H9 (cell line): ENCODE results near the gene FAM200C. TPM values are rescaled to one million over a fixed set of nuclear protein-coding genes. Genes with fewer than 3 reads are reported as not detected.

Experiments used
- DNase-seq: peaks from one replicate; pipeline ENCODE4 v3.0.0-alpha.2; 2017
- H2AFZ ChIP-seq: one replicate; pipeline ENCODE4 v1.6.1; 2013; ENCODE audit warnings: mild to moderate bottlenecking, low read length, control low read depth, moderate library complexity
- H2AK5ac ChIP-seq: 2 replicates; pipeline ENCODE4 v1.6.1; 2013; ENCODE audit warnings: low read length, control low read depth, mixed read lengths; ENCODE audit not compliant: insufficient read length
- H2BK120ac ChIP-seq: one replicate; pipeline ENCODE4 v1.6.1; 2013; ENCODE audit warnings: low read depth, mild to moderate bottlenecking, low read length, control low read depth, inconsistent platforms; ENCODE audit not compliant: poor library complexity, severe bottlenecking
- H2BK12ac ChIP-seq: 2 replicates; pipeline ENCODE4 v1.6.1; 2013; ENCODE audit warnings: low read length, control low read depth, mixed read lengths, low read depth; ENCODE audit not compliant: insufficient read length
- H2BK15ac ChIP-seq: 2 replicates; pipeline ENCODE4 v1.6.1; 2013; ENCODE audit warnings: low read depth, low read length, control low read depth
- H2BK20ac ChIP-seq: one replicate; pipeline ENCODE4 v1.6.1; 2013; ENCODE audit warnings: low read depth, mild to moderate bottlenecking, low read length, control low read depth, inconsistent platforms; ENCODE audit not compliant: poor library complexity, severe bottlenecking
- H2BK5ac ChIP-seq: 2 replicates; pipeline ENCODE4 v1.6.1; 2013; ENCODE audit warnings: low read length, control low read depth, mixed read lengths; ENCODE audit not compliant: insufficient read length
- H3K14ac ChIP-seq: 2 replicates; pipeline ENCODE4 v1.6.1; 2013; ENCODE audit warnings: low read length, control low read depth; ENCODE audit not compliant: insufficient read depth
- H3K18ac ChIP-seq: 2 replicates; pipeline ENCODE4 v1.6.1; 2013; ENCODE audit warnings: low read depth, mild to moderate bottlenecking, mixed read lengths, low read length, control low read depth; ENCODE audit not compliant: insufficient read length
- H3K23ac ChIP-seq: 2 replicates; pipeline ENCODE4 v1.6.1; 2013; ENCODE audit warnings: low read length, control low read depth, mixed read lengths, low read depth; ENCODE audit not compliant: insufficient read length
- H3K23me2 ChIP-seq: 2 replicates; pipeline ENCODE4 v1.6.1; 2013; ENCODE audit warnings: low read depth, mild to moderate bottlenecking, mixed read lengths, low read length, control low read depth; ENCODE audit not compliant: insufficient read length, poor library complexity, severe bottlenecking
- H3K27ac ChIP-seq: 2 replicates; pipeline ENCODE4 v1.5.1; 2013; ENCODE audit warnings: low read length, control low read depth, mixed read lengths, low read depth; ENCODE audit not compliant: insufficient read length
- H3K27me3 ChIP-seq: 2 replicates; pipeline ENCODE4 v1.6.1; 2013; ENCODE audit warnings: low read length, control low read depth, inconsistent platforms; ENCODE audit not compliant: insufficient read depth
- H3K4ac ChIP-seq: 2 replicates; pipeline ENCODE4 v1.6.1; 2013; ENCODE audit warnings: low read depth, mild to moderate bottlenecking, control low read depth, inconsistent platforms, low read length, moderate library complexity
- H3K4me1 ChIP-seq: 2 replicates; pipeline ENCODE4 v1.6.1; 2013; ENCODE audit warnings: low read length, control low read depth, inconsistent platforms; ENCODE audit not compliant: insufficient read depth
- H3K4me2 ChIP-seq: 2 replicates; pipeline ENCODE4 v1.6.1; 2013; ENCODE audit warnings: low read length, control low read depth, mixed read lengths; ENCODE audit not compliant: insufficient read length, insufficient read depth
- H3K56ac ChIP-seq: 2 replicates; pipeline ENCODE4 v1.6.1; 2013; ENCODE audit warnings: low read depth, mild to moderate bottlenecking, mixed read lengths, low read length, control low read depth; ENCODE audit not compliant: insufficient read length
- H3K79me1 ChIP-seq: 2 replicates; pipeline ENCODE4 v1.6.1; 2013; ENCODE audit warnings: low read depth, mild to moderate bottlenecking, moderate library complexity, low read length, control low read depth, inconsistent platforms; ENCODE audit not compliant: insufficient read depth, poor library complexity, severe bottlenecking
- H3K79me2 ChIP-seq: 2 replicates; pipeline ENCODE4 v1.6.1; 2013; ENCODE audit warnings: low read length, control low read depth, inconsistent platforms; ENCODE audit not compliant: insufficient read depth
- H3K9ac ChIP-seq: 2 replicates; pipeline ENCODE4 v1.6.1; 2013; ENCODE audit warnings: low read length, control low read depth, mixed read lengths; ENCODE audit not compliant: insufficient read length; ENCODE audit errors: extremely low read depth
- H3K9me3 ChIP-seq: one replicate; pipeline ENCODE4 v1.6.1; 2013; ENCODE audit warnings: low read depth, low read length, inconsistent platforms; ENCODE audit not compliant: control insufficient read depth
- H3T11ph ChIP-seq: one replicate; pipeline ENCODE4 v1.6.1; 2013; ENCODE audit warnings: mild to moderate bottlenecking, low read length, control low read depth, inconsistent platforms
- H4K20me1 ChIP-seq: one replicate; pipeline ENCODE4 v1.6.1; 2013; ENCODE audit not compliant: control insufficient read depth, insufficient read length, insufficient read depth
- H4K5ac ChIP-seq: 2 replicates; pipeline ENCODE4 v1.6.1; 2013; ENCODE audit warnings: low read depth, mild to moderate bottlenecking, mixed read lengths, low read length, control low read depth; ENCODE audit not compliant: insufficient read length
- H4K8ac ChIP-seq: replicated peaks from 2 replicates; pipeline ENCODE4 v1.6.1; 2013; ENCODE audit warnings: low read length, control low read depth, mixed read lengths, low read depth; ENCODE audit not compliant: insufficient read length
- H4K91ac ChIP-seq: 2 replicates; pipeline ENCODE4 v1.6.1; 2013; ENCODE audit warnings: low read depth, mild to moderate bottlenecking, moderate library complexity, mixed read lengths, low read length, control low read depth; ENCODE audit not compliant: insufficient read length
- H3K27ac Mint-ChIP-seq, 3 experiments: 2 replicates in 2 of 3; 3 replicates in 1 of 3; pipeline ENCODE4 v1.8.0; 2020 to 2021; ENCODE audit warnings: mixed read lengths in 3 of 3, mild to moderate bottlenecking in 1 of 3, moderate library complexity in 1 of 3
- H3K27me3 Mint-ChIP-seq: 2 replicates; pipeline ENCODE4 v1.8.0; 2021; ENCODE audit warnings: low read depth, mild to moderate bottlenecking, moderate library complexity, mixed read lengths
- H3K36me3 Mint-ChIP-seq, 3 experiments: 2 replicates in 2 of 3; 3 replicates in 1 of 3; pipeline ENCODE4 v1.8.0; 2020 to 2021; ENCODE audit warnings: low read depth in 3 of 3, mixed read lengths in 3 of 3; ENCODE audit not compliant: insufficient read depth in 1 of 3
- H3K4me1 Mint-ChIP-seq, 2 experiments: 2 replicates each; pipeline ENCODE4 v1.8.0; 2020; ENCODE audit warnings: mixed read lengths in 2 of 2
- H3K4me3 Mint-ChIP-seq, 2 experiments: 2 replicates in 1 of 2; 3 replicates in 1 of 2; pipeline ENCODE4 v1.8.0; 2020 to 2021; ENCODE audit warnings: mild to moderate bottlenecking in 2 of 2, mixed read lengths in 2 of 2, moderate library complexity in 1 of 2
- H3K9me3 Mint-ChIP-seq, 2 experiments: 2 replicates in 1 of 2; 3 replicates in 1 of 2; pipeline ENCODE4 v1.8.0; 2020; ENCODE audit warnings: mild to moderate bottlenecking in 2 of 2, mixed read lengths in 2 of 2, moderate library complexity in 1 of 2
- CTCF ChIP-seq: fragments of 200-600 bp; sonication (generic); conservative IDR thresholded peaks from 3 replicates; pipeline ENCODE4 v1.8.0; 2021; ENCODE audit warnings: antibody characterized with exemption, mild to moderate bottlenecking
- WGBS: extraction: QIAGEN DNeasy Blood & Tissue Kit; methylation state at CpG from one replicate; pipeline ENCODE4 v1.1.7; 2013; ENCODE audit warnings: missing lambda C conversion rate, low lambda C conversion rate, mixed read lengths; ENCODE audit not compliant: insufficient read length; ENCODE audit errors: extremely low coverage; 5-methylcytosine and 5-hydroxymethylcytosine counted together
- total RNA-seq: library from RNA; stranded (reverse); gene quantifications from 2 replicates; pipeline ENCODE4 v1.2.1, GENCODE V29; 2021

Gene FAM200C
- total RNA-seq, 1 experiment from 2014 or later, result 4.3 TPM

GRCh38 chr5:160441311-160441781, 41.5 kb upstream of the FAM200C start:
- H3K4me2 ChIP-seq, result no peak overlapping the region
- H3K27ac ChIP-seq, result no peak overlapping the region
- H3K79me1 ChIP-seq, result no peaks in the 10 kb centered on the region
- H3T11ph ChIP-seq, result no peak overlapping the region
- Mint-ChIP-seq H3K9me3 (no peaks in the 10 kb centered on the region), H3K4me3 (no peak overlapping the region), H3K36me3 (no peaks in the 10 kb centered on the region), H3K27ac (no peak overlapping the region), H3K4me1 (peaks cover 20% of the 10 kb centered on the region in 2 experiments), H3K27me3 (peaks cover 5% of the 10 kb centered on the region)
- no peak overlapping the region for H3K14ac ChIP-seq
- TF ChIP-seq CTCF, result no peak
- H3K4me1 ChIP-seq, result no peaks in the 10 kb centered on the region; the same call in 1 of the 2 replicates
- no peak overlapping the region for H2BK120ac ChIP-seq
- H4K5ac ChIP-seq, result no peak overlapping the region
- H2AFZ ChIP-seq, result no peak overlapping the region
- no peak overlapping the region for H2BK12ac ChIP-seq
- H3K23me2 ChIP-seq, result no peaks in the 10 kb centered on the region
- no peak overlapping the region for H4K91ac ChIP-seq
- no peak overlapping the region for H3K18ac ChIP-seq
- H2BK5ac ChIP-seq, result no peak overlapping the region
- H4K20me1 ChIP-seq, result no peaks in the 10 kb centered on the region
- DNase-seq, result no peak
- no peaks in the 10 kb centered on the region for H3K9me3 ChIP-seq
- no peak overlapping the region for H2BK15ac ChIP-seq
- no peak overlapping the region for H3K56ac ChIP-seq
- H4K8ac ChIP-seq, result no peak overlapping the region
- H2BK20ac ChIP-seq, result no peak overlapping the region
- H3K4ac ChIP-seq, result no peak overlapping the region
- no peaks in the 10 kb centered on the region for H3K27me3 ChIP-seq
- no CpG with 5 or more reads among the region's 1 CpG for WGBS
- no peak overlapping the region for H2AK5ac ChIP-seq
- no peak overlapping the region for H3K23ac ChIP-seq
- H3K9ac ChIP-seq, result no peak overlapping the region
- H3K79me2 ChIP-seq, result no peaks in the 10 kb centered on the region
